H9 (cell line): ENCODE results near the gene NOLC1. TPM values are rescaled to one million over a fixed set of nuclear protein-coding genes. Genes with fewer than 3 reads are reported as not detected.

Experiments used
- DNase-seq: peaks from one replicate; pipeline ENCODE4 v3.0.0-alpha.2; 2017
- H2AFZ ChIP-seq: one replicate; pipeline ENCODE4 v1.6.1; 2013; ENCODE audit warnings: mild to moderate bottlenecking, low read length, control low read depth, moderate library complexity
- H2AK5ac ChIP-seq: 2 replicates; pipeline ENCODE4 v1.6.1; 2013; ENCODE audit warnings: low read length, control low read depth, mixed read lengths; ENCODE audit not compliant: insufficient read length
- H2BK120ac ChIP-seq: one replicate; pipeline ENCODE4 v1.6.1; 2013; ENCODE audit warnings: low read depth, mild to moderate bottlenecking, low read length, control low read depth, inconsistent platforms; ENCODE audit not compliant: poor library complexity, severe bottlenecking
- H2BK12ac ChIP-seq: 2 replicates; pipeline ENCODE4 v1.6.1; 2013; ENCODE audit warnings: low read length, control low read depth, mixed read lengths, low read depth; ENCODE audit not compliant: insufficient read length
- H2BK15ac ChIP-seq: 2 replicates; pipeline ENCODE4 v1.6.1; 2013; ENCODE audit warnings: low read depth, low read length, control low read depth
- H2BK20ac ChIP-seq: one replicate; pipeline ENCODE4 v1.6.1; 2013; ENCODE audit warnings: low read depth, mild to moderate bottlenecking, low read length, control low read depth, inconsistent platforms; ENCODE audit not compliant: poor library complexity, severe bottlenecking
- H2BK5ac ChIP-seq: 2 replicates; pipeline ENCODE4 v1.6.1; 2013; ENCODE audit warnings: low read length, control low read depth, mixed read lengths; ENCODE audit not compliant: insufficient read length
- H3K14ac ChIP-seq: 2 replicates; pipeline ENCODE4 v1.6.1; 2013; ENCODE audit warnings: low read length, control low read depth; ENCODE audit not compliant: insufficient read depth
- H3K18ac ChIP-seq: 2 replicates; pipeline ENCODE4 v1.6.1; 2013; ENCODE audit warnings: low read depth, mild to moderate bottlenecking, mixed read lengths, low read length, control low read depth; ENCODE audit not compliant: insufficient read length
- H3K23ac ChIP-seq: 2 replicates; pipeline ENCODE4 v1.6.1; 2013; ENCODE audit warnings: low read length, control low read depth, mixed read lengths, low read depth; ENCODE audit not compliant: insufficient read length
- H3K23me2 ChIP-seq: 2 replicates; pipeline ENCODE4 v1.6.1; 2013; ENCODE audit warnings: low read depth, mild to moderate bottlenecking, mixed read lengths, low read length, control low read depth; ENCODE audit not compliant: insufficient read length, poor library complexity, severe bottlenecking
- H3K27ac ChIP-seq: 2 replicates; pipeline ENCODE4 v1.5.1; 2013; ENCODE audit warnings: low read length, control low read depth, mixed read lengths, low read depth; ENCODE audit not compliant: insufficient read length
- H3K27me3 ChIP-seq: 2 replicates; pipeline ENCODE4 v1.6.1; 2013; ENCODE audit warnings: low read length, control low read depth, inconsistent platforms; ENCODE audit not compliant: insufficient read depth
- H3K4ac ChIP-seq: 2 replicates; pipeline ENCODE4 v1.6.1; 2013; ENCODE audit warnings: low read depth, mild to moderate bottlenecking, control low read depth, inconsistent platforms, low read length, moderate library complexity
- H3K4me1 ChIP-seq: 2 replicates; pipeline ENCODE4 v1.6.1; 2013; ENCODE audit warnings: low read length, control low read depth, inconsistent platforms; ENCODE audit not compliant: insufficient read depth
- H3K4me2 ChIP-seq: 2 replicates; pipeline ENCODE4 v1.6.1; 2013; ENCODE audit warnings: low read length, control low read depth, mixed read lengths; ENCODE audit not compliant: insufficient read length, insufficient read depth
- H3K56ac ChIP-seq: 2 replicates; pipeline ENCODE4 v1.6.1; 2013; ENCODE audit warnings: low read depth, mild to moderate bottlenecking, mixed read lengths, low read length, control low read depth; ENCODE audit not compliant: insufficient read length
- H3K79me1 ChIP-seq: 2 replicates; pipeline ENCODE4 v1.6.1; 2013; ENCODE audit warnings: low read depth, mild to moderate bottlenecking, moderate library complexity, low read length, control low read depth, inconsistent platforms; ENCODE audit not compliant: insufficient read depth, poor library complexity, severe bottlenecking
- H3K79me2 ChIP-seq: 2 replicates; pipeline ENCODE4 v1.6.1; 2013; ENCODE audit warnings: low read length, control low read depth, inconsistent platforms; ENCODE audit not compliant: insufficient read depth
- H3K9ac ChIP-seq: 2 replicates; pipeline ENCODE4 v1.6.1; 2013; ENCODE audit warnings: low read length, control low read depth, mixed read lengths; ENCODE audit not compliant: insufficient read length; ENCODE audit errors: extremely low read depth
- H3K9me3 ChIP-seq: one replicate; pipeline ENCODE4 v1.6.1; 2013; ENCODE audit warnings: low read depth, low read length, inconsistent platforms; ENCODE audit not compliant: control insufficient read depth
- H3T11ph ChIP-seq: one replicate; pipeline ENCODE4 v1.6.1; 2013; ENCODE audit warnings: mild to moderate bottlenecking, low read length, control low read depth, inconsistent platforms
- H4K20me1 ChIP-seq: one replicate; pipeline ENCODE4 v1.6.1; 2013; ENCODE audit not compliant: control insufficient read depth, insufficient read length, insufficient read depth
- H4K5ac ChIP-seq: 2 replicates; pipeline ENCODE4 v1.6.1; 2013; ENCODE audit warnings: low read depth, mild to moderate bottlenecking, mixed read lengths, low read length, control low read depth; ENCODE audit not compliant: insufficient read length
- H4K8ac ChIP-seq: replicated peaks from 2 replicates; pipeline ENCODE4 v1.6.1; 2013; ENCODE audit warnings: low read length, control low read depth, mixed read lengths, low read depth; ENCODE audit not compliant: insufficient read length
- H4K91ac ChIP-seq: 2 replicates; pipeline ENCODE4 v1.6.1; 2013; ENCODE audit warnings: low read depth, mild to moderate bottlenecking, moderate library complexity, mixed read lengths, low read length, control low read depth; ENCODE audit not compliant: insufficient read length
- H3K27ac Mint-ChIP-seq, 3 experiments: 2 replicates in 2 of 3; 3 replicates in 1 of 3; pipeline ENCODE4 v1.8.0; 2020 to 2021; ENCODE audit warnings: mixed read lengths in 3 of 3, mild to moderate bottlenecking in 1 of 3, moderate library complexity in 1 of 3
- H3K27me3 Mint-ChIP-seq: 2 replicates; pipeline ENCODE4 v1.8.0; 2021; ENCODE audit warnings: low read depth, mild to moderate bottlenecking, moderate library complexity, mixed read lengths
- H3K36me3 Mint-ChIP-seq, 3 experiments: 2 replicates in 2 of 3; 3 replicates in 1 of 3; pipeline ENCODE4 v1.8.0; 2020 to 2021; ENCODE audit warnings: low read depth in 3 of 3, mixed read lengths in 3 of 3; ENCODE audit not compliant: insufficient read depth in 1 of 3
- H3K4me1 Mint-ChIP-seq, 2 experiments: 2 replicates each; pipeline ENCODE4 v1.8.0; 2020; ENCODE audit warnings: mixed read lengths in 2 of 2
- H3K4me3 Mint-ChIP-seq, 2 experiments: 2 replicates in 1 of 2; 3 replicates in 1 of 2; pipeline ENCODE4 v1.8.0; 2020 to 2021; ENCODE audit warnings: mild to moderate bottlenecking in 2 of 2, mixed read lengths in 2 of 2, moderate library complexity in 1 of 2
- H3K9me3 Mint-ChIP-seq, 2 experiments: 2 replicates in 1 of 2; 3 replicates in 1 of 2; pipeline ENCODE4 v1.8.0; 2020; ENCODE audit warnings: mild to moderate bottlenecking in 2 of 2, mixed read lengths in 2 of 2, moderate library complexity in 1 of 2
- CTCF ChIP-seq: fragments of 200-600 bp; sonication (generic); conservative IDR thresholded peaks from 3 replicates; pipeline ENCODE4 v1.8.0; 2021; ENCODE audit warnings: antibody characterized with exemption, mild to moderate bottlenecking
- WGBS: extraction: QIAGEN DNeasy Blood & Tissue Kit; methylation state at CpG from one replicate; pipeline ENCODE4 v1.1.7; 2013; ENCODE audit warnings: missing lambda C conversion rate, low lambda C conversion rate, mixed read lengths; ENCODE audit not compliant: insufficient read length; ENCODE audit errors: extremely low coverage; 5-methylcytosine and 5-hydroxymethylcytosine counted together
- total RNA-seq: library from RNA; stranded (reverse); gene quantifications from 2 replicates; pipeline ENCODE4 v1.2.1, GENCODE V29; 2021

NOLC1 gene
- total RNA-seq, 1 experiment from 2014 or later = 171 TPM

GRCh38 chr10:102153093-102153620 is 968 bp downstream of the NOLC1 start:
- no peak for DNase-seq
- Histone ChIP-seq H4K91ac (no peak overlapping the region), H3K23ac (no peak overlapping the region), H3K14ac (no peak overlapping the region), H3K56ac (no peak overlapping the region), H2BK120ac (no peak overlapping the region), H2AK5ac (no peak overlapping the region), H4K5ac (no peak overlapping the region), H3K9ac (peak overlapping the region; percentile 96), H3K79me1 (peaks cover 7% of the 10 kb centered on the region), H3K79me2 (peaks cover 30% of the 10 kb centered on the region), H2BK20ac (no peak overlapping the region), H4K8ac (no peak overlapping the region), H2BK5ac (no peak overlapping the region), H3K4me1 (peaks cover 2% of the 10 kb centered on the region; the same call in 1 of the 2 replicates), H3K27ac (no peak overlapping the region), H3K18ac (no peak overlapping the region), H3K23me2 (peaks cover 5% of the 10 kb centered on the region), H3K4me2 (peak overlapping the region; percentile 99), H3T11ph (no peak overlapping the region), H3K27me3 (no peaks in the 10 kb centered on the region), H3K4ac (no peak overlapping the region), H4K20me1 (no peaks in the 10 kb centered on the region), H2BK12ac (no peak overlapping the region), H2AFZ (no peak overlapping the region), H2BK15ac (no peak overlapping the region), H3K9me3 (no peaks in the 10 kb centered on the region)
- no peak for TF ChIP-seq CTCF
- Mint-ChIP-seq H3K27me3 (no peaks in the 10 kb centered on the region), H3K27ac (peak overlapping the region; percentile 99 to 100 (median 99)), H3K36me3 (peaks cover 53 to 90% (median 73%) of the 10 kb centered on the region in 3 experiments), H3K4me3 (peak overlapping the region; percentile 96 to 100), H3K4me1 (peaks cover 18 to 19% of the 10 kb centered on the region in 2 experiments), H3K9me3 (no peaks in the 10 kb centered on the region; a peak in 1 of 5 replicates)
- no CpG with 5 or more reads among the region's 5 CpGs for WGBS
